ENCODE results near the gene SIPA1L2.

The SIPA1L2 gene

DNA sequence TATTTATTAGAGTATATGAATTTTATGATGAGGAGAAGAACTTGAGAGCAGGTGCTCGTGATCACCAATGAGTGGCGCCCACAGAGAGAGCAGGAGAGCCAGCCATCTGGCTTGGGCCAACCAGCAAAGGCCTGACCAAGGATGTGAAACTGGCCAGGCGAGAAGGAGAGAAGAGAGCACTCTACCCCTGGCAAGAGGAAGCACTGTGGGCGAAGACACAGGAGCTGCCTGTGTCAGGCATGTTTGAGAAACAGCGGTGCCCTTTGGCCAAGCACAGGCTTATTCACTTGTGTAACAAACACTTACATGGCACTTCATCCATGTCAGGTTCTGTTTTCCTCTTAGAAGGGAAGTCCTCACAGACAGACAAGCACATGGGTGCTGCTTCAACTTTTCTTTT is 4.2 kb upstream of the SIPA1L2 start:
- no peak overlapping the region for H3K4me3 ChIP-seq
- H3K27me3 ChIP-seq (ENCODE audit: low read depth): no peaks in the 10 kb centered on the region
- no peak for DNase-seq (ENCODE audit: low spot score in 2 of 2)
- H3K36me3 ChIP-seq (replicated peaks): no peaks in the 10 kb centered on the region
- in situ Hi-C loops (cut with MboI; ENCODE audit: low sequenced_read_pairs): loop anchor here (10.0 kb wide), 1 partner anchor 611 kb away; no protein-coding TSS in a partner anchor
- no peaks in the 10 kb centered on the region for H3K4me1 ChIP-seq
- no peaks in the 10 kb centered on the region for H3K9me3 ChIP-seq

DNA sequence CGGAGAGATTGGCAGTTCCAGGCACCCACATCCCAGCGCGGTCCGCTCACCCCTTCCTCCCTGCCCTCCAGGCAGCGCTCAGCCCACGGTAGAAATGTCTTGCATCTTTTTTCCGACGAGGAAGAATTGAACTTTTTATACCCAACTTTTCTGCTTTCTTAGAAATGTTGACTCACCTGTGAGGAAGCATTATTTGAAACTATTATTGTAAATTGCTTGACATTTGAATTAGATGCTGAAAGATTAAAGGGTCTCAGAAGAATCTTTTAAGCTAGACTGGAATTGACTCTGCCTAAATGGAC is 912 bp upstream of the SIPA1L2 start:
- Histone ChIP-seq H3K9me3 (no peaks in the 10 kb centered on the region), H3K4me1 (peaks cover 16% of the 10 kb centered on the region), H3K36me3 (replicated peaks) (no peaks in the 10 kb centered on the region), H3K27me3 (ENCODE audit: low read depth) (no peaks in the 10 kb centered on the region), H3K4me3 (peak overlapping the region; percentile 57)
- in situ Hi-C loops (cut with MboI; ENCODE audit: low sequenced_read_pairs): loop anchor here (10.0 kb wide), 1 partner anchor 614 kb away; no protein-coding TSS in a partner anchor
- no peak for DNase-seq (ENCODE audit: low spot score in 2 of 2)

DNA sequence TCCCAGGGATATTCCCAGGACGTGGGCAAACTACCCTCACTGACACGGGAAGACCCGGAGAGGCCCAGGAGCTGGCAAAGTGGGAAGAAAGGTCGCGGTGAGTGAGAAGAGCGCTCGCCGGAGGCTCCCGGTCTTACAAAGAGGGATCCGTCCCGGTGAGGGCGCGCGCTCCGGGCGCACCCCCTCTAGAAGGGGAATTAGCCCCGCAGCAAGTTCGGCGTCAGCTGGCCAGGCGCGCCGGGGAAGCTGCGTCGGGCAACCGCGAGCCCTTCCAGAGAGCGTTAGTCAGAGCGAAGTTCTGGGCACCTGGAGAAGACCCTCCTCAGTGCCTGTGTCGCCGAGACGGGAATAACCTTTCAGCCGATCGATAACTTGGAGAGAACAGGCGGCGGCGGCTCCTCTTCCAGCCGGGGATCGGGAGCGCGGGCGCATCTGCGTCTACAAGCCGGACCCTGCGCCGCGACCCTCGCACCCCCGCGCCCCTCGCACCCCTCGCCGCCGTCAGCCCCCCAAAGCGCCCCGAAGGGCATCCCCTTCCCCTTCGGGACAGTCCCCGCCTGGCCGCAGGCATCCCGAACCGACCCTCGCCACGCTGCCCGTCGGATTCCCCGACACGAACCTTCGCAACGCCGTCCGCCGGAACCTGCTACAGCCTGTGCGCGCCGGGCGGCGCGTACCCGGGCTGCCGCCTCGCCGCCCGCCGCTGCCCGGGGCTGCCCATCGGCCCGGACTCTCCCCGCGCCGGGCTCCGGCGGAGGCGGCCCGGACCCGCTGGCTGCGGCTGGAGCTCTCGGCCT is 485 bp downstream of the SIPA1L2 start:
- in situ Hi-C loops (cut with MboI; ENCODE audit: low sequenced_read_pairs): loop anchor here (10.0 kb wide), 2 partner anchors 315 to 615 kb away; no protein-coding TSS in a partner anchor
- no peaks in the 10 kb centered on the region for H3K36me3 ChIP-seq (replicated peaks)
- no peaks in the 10 kb centered on the region for H3K9me3 ChIP-seq
- no peaks in the 10 kb centered on the region for H3K27me3 ChIP-seq (ENCODE audit: low read depth)
- peaks cover 16% of the 10 kb centered on the region for H3K4me1 ChIP-seq
- DNase-seq (ENCODE audit: low spot score in 2 of 2): peak in 1 of 2 experiments; percentile 46
- peak overlapping the region; percentile 59 for H3K4me3 ChIP-seq

DNA sequence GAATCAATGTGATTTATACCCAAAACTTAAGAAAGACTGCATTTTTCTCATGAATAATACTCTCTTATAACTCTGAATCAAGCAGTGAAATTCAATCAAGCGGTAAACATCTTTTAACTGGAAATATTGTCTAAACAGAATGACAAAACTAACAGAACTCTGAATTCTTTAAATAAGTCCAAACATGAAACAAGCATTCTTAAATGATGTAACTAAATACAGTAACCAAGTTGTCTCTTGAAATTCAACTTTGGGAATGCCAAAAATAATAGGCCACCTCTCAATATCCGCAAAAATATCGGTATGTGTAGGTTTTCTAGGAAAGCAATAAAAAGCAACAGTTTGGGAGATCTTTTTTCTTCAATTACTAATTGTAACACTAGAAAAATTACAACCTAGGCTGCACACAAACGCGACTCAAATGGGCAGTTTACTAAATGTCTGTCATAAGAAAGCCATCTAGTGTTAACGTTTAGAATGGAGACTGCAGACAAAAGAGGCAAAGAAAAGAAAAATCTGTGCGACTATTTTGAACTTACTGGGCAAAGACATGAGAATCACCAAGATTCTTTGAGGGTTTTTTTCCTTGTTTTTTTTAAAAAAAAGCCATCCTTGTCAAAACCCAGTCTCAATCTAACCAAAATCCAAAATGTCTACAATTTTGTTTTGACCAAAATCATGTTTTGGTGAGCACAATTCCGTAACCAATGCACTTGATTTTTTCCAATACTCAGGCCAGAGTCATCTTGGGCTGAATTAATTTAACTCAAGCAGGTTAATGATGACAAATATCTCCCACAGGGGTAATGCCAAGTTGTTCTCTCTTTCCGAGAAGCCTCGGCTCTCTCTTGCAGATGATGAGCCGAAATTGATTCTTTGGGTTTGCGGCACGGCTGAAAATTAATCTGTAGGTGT is 1.3 kb downstream of the SIPA1L2 start:
- Histone ChIP-seq H3K4me1 (peaks cover 16% of the 10 kb centered on the region), H3K36me3 (replicated peaks) (no peaks in the 10 kb centered on the region), H3K4me3 (peak overlapping the region; percentile 59), H3K27me3 (ENCODE audit: low read depth) (no peaks in the 10 kb centered on the region), H3K9me3 (no peaks in the 10 kb centered on the region)
- in situ Hi-C loops (cut with MboI; ENCODE audit: low sequenced_read_pairs): loop anchor here (10.0 kb wide), 1 partner anchor 314 kb away; no protein-coding TSS in a partner anchor
- DNase-seq (ENCODE audit: low spot score in 2 of 2): peak in 1 of 2 experiments; percentile 72

DNA sequence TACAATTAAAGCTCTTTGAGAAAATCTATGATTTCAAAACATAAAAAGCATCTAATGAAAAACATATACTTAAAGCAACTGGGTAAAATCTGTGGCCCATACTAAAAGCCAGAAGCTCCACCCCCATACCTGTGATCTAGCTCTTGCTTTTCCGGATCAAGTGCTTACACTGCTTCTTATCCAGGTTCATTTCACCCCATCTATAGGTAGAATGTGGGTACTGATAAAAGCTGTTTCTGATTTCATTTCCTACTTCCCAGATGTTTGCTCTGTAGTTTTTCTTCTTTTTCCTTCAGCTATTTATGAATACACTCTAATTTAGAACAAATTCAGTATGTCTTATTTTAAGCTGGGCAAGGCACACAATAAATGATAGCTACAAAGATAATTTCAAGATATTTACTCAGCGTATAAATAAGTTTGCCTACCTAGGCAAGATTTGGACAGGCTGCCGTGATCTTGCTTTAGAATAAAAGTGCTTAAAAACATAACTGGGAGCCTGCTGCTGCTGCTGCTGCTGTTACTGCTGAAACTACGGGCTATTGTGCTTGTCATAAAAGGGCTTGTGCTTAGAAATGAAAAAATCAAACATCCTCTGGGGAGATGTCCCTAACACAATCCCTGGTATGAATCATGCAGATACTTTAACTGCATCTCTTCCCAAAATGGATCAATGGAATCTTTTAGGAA is 2.1 kb downstream of the SIPA1L2 start:
- peak in 1 of 2 experiments; percentile 51 for DNase-seq (ENCODE audit: low spot score in 2 of 2)
- no peaks in the 10 kb centered on the region for H3K27me3 ChIP-seq (ENCODE audit: low read depth)
- H3K4me1 ChIP-seq: peaks cover 18% of the 10 kb centered on the region
- in situ Hi-C loops (cut with MboI; ENCODE audit: low sequenced_read_pairs): loop anchor here (10.0 kb wide), 1 partner anchor 313 kb away; no protein-coding TSS in a partner anchor
- peak overlapping the region; percentile 59; the same call in 1 of the 2 replicates for H3K4me3 ChIP-seq
- no peaks in the 10 kb centered on the region for H3K36me3 ChIP-seq (replicated peaks)
- no peaks in the 10 kb centered on the region for H3K9me3 ChIP-seq

DNA sequence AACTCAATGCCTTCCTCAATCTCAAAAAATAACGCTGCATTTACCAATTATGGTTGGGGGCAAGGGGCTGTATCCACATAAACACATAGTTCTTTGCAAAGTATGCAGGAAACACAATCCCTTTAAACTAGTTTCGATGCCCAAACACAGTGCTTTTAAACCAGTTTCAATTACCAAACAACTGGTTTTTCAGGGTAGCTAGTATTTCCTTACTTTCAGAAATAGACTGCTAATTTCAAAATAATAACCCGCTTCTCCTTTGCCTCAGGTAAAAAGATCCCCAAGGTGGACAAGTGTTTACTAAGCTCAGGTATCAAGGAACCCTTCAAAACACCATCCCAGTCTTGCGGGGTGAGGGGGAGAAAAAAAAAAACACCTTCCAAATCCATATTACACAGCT is 2.8 kb downstream of the SIPA1L2 start:
- in situ Hi-C loops (cut with MboI; ENCODE audit: low sequenced_read_pairs): loop anchor here (10.0 kb wide), 1 partner anchor 312 kb away; no protein-coding TSS in a partner anchor
- no peak for DNase-seq (ENCODE audit: low spot score in 2 of 2)
- Histone ChIP-seq H3K27me3 (ENCODE audit: low read depth) (no peaks in the 10 kb centered on the region), H3K36me3 (replicated peaks) (no peaks in the 10 kb centered on the region), H3K9me3 (no peaks in the 10 kb centered on the region), H3K4me1 (peaks cover 22% of the 10 kb centered on the region), H3K4me3 (no peak overlapping the region)

DNA sequence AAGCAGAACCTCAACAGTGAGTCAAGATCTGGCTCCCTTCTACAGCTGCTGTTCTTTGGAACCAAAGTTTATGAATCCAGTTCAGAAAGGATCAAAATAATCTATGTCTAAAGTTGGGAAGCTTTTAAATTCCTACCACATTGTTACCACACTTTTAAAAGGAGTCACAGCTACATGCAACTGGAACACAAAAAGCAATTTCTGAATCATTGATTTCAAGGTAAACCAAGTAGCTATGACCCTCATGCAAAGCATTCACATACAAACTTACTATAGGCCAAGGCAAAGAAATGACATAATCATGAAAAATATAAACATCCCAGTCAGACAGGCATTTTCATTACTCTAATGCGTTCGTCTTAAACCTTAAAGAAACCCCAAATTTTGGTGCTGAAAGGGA is 3.5 kb downstream of the SIPA1L2 start:
- Histone ChIP-seq H3K4me3 (no peak overlapping the region), H3K36me3 (replicated peaks) (no peaks in the 10 kb centered on the region), H3K9me3 (no peaks in the 10 kb centered on the region), H3K27me3 (ENCODE audit: low read depth) (no peaks in the 10 kb centered on the region), H3K4me1 (peaks cover 26% of the 10 kb centered on the region)
- in situ Hi-C loops (cut with MboI; ENCODE audit: low sequenced_read_pairs): loop anchor here (10.0 kb wide), 1 partner anchor 312 kb away; no protein-coding TSS in a partner anchor
- no peak for DNase-seq (ENCODE audit: low spot score in 2 of 2)

DNA sequence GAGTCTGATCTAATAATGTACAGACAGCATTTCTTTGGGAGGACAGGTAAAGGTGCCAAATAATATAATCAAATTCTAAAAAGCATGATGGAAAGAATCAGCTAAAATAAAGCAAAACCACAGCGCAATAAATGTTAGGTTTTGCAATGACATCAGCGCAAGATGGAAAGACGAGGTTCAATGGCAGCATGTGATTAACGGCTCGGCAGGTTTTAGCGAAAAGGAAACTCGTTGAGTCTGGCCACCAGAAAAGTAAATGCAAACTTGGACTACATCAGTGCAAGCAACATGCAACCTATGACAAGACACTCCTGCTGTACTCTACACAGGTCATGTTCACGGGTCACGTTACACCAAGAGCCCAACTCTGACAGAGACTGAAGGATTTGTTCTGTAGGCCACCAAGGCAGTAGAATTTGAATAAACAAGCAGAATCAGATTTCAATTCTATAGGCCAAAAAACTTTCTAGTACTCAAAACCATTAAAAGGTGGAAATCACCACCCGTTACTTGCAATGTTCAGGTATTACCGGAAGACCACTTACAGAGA is 4.5 kb downstream of the SIPA1L2 start:
- in situ Hi-C loops (cut with MboI; ENCODE audit: low sequenced_read_pairs): loop anchor here (10.0 kb wide), 1 partner anchor 311 kb away; no protein-coding TSS in a partner anchor

DNA sequence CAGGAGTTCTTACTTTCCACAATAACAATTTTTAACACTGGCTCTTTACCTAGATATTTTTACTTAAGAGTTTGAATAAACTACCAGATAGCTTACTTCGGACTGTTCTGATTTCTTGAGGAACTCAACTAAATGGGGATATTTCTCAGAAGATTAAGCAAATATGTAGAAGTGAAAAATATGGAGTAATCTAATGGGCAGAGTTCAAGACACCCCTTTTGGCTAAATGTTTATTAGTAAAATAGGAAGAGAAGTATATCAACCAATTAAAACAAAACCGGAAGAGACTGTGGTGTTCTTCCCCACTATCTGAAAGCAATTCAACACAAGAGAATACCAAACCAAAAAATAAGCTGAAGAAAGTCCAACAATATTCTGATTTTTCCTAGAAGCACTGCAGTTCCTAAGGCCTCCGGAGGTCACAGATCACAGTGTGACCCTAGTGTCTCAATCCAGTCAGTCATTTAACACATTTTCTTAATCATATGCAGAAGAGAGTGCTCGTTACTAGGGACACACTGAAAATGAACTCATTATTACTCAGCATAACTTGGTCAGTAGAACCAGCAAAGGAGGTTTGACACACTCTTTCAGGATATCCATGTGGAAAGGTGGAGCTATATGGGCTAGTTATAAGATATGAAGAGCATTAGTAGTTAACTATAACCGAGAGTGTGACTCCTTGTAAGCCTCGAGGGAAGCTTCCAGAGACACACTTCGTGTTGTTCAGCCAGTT is 5.2 kb downstream of the SIPA1L2 start:
- H3K4me1 ChIP-seq: peaks cover 44% of the 10 kb centered on the region
- in situ Hi-C loops (cut with MboI; ENCODE audit: low sequenced_read_pairs): loop anchor here (10.0 kb wide), 1 partner anchor 310 kb away; no protein-coding TSS in a partner anchor
- no peak overlapping the region for H3K4me3 ChIP-seq
- H3K27me3 ChIP-seq (ENCODE audit: low read depth): no peaks in the 10 kb centered on the region
- DNase-seq (ENCODE audit: low spot score in 2 of 2): no peak
- no peaks in the 10 kb centered on the region for H3K9me3 ChIP-seq
- H3K36me3 ChIP-seq (replicated peaks): no peaks in the 10 kb centered on the region

More for the DNA sequence above, 4.5 kb downstream of the SIPA1L2 start:
- Histone ChIP-seq H3K27me3 (ENCODE audit: low read depth) (no peaks in the 10 kb centered on the region), H3K4me3 (no peak overlapping the region), H3K9me3 (no peaks in the 10 kb centered on the region), H3K4me1 (peaks cover 37% of the 10 kb centered on the region), H3K36me3 (replicated peaks) (no peaks in the 10 kb centered on the region)
- no peak for DNase-seq (ENCODE audit: low spot score in 2 of 2)

DNA sequence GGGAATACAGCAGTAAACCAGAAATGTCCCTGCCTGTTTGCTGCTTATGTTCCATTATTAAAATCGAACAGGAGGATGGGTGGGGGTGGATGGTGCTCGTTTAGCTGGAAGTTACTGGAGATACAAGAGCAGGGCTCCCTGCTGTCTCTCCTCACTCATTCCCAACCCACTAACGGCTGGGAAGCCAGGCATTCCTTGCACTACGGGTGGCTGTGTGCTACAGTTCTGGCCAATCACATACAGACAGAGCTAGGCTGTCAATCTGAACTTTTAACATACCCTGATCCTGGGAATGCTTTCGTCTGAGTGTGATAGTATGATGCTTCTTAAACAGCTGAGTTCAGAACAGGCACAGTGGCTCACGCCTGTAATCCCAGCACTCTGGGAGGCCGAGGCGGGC is 7.0 kb downstream of the SIPA1L2 start:
- H3K36me3 ChIP-seq (replicated peaks): no peaks in the 10 kb centered on the region
- no peaks in the 10 kb centered on the region for H3K27me3 ChIP-seq (ENCODE audit: low read depth)
- H3K4me3 ChIP-seq: no peak overlapping the region
- H3K9me3 ChIP-seq: no peaks in the 10 kb centered on the region
- H3K4me1 ChIP-seq: peaks cover 42% of the 10 kb centered on the region
- in situ Hi-C loops (cut with MboI; ENCODE audit: low sequenced_read_pairs): loop anchor here (10.0 kb wide), 1 partner anchor 308 kb away; no protein-coding TSS in a partner anchor
- DNase-seq (ENCODE audit: low spot score in 2 of 2): no peak

DNA sequence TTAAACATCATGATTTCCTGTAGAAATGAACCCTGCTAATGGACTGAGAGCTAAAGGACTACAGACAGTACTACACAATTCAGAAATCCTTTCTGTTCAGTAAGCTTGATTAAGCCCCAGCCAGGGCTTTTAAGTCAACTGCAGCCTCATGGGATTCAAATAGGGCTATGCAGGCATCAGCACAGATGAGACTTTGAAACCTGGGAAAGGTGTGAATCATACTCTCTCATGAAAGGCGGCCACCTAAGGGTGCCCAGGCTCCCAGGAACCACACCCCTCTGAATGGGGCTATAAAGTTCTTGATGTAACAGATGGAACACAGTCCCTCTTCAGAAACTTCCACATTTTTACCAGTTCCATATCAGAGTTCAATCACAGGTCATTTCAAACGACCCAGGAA is 7.6 kb downstream of the SIPA1L2 start:
- Histone ChIP-seq H3K9me3 (no peaks in the 10 kb centered on the region), H3K4me3 (no peak overlapping the region), H3K27me3 (ENCODE audit: low read depth) (no peaks in the 10 kb centered on the region), H3K36me3 (replicated peaks) (no peaks in the 10 kb centered on the region), H3K4me1 (peaks cover 40% of the 10 kb centered on the region)
- in situ Hi-C loops (cut with MboI; ENCODE audit: low sequenced_read_pairs): loop anchor here (10.0 kb wide), 1 partner anchor 308 kb away; no protein-coding TSS in a partner anchor
- DNase-seq (ENCODE audit: low spot score in 2 of 2): no peak

DNA sequence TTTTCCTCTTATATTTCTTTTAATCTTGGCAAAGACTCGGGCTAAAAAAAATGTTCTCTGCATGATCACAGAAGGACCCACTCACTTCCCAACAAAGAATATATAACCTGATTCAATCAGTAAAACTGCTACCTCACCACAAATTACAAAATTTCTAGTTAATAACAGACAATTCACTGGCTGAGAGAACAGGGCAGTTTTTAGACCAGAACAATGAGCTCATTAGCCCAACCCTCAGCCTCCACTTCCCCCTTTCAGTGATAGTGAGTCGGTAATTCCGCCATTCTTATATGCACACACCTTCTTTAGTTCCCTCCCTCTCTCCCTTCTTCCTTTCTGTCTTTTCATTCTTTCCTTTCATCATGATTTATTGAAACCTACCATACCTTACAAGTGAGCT is 8.9 kb downstream of the SIPA1L2 start:
- no peak for DNase-seq (ENCODE audit: low spot score in 2 of 2)
- H3K4me1 ChIP-seq: peaks cover 45% of the 10 kb centered on the region
- H3K9me3 ChIP-seq: no peaks in the 10 kb centered on the region
- H3K36me3 ChIP-seq (replicated peaks): no peaks in the 10 kb centered on the region
- no peaks in the 10 kb centered on the region for H3K27me3 ChIP-seq (ENCODE audit: low read depth)
- H3K4me3 ChIP-seq: no peak overlapping the region
- in situ Hi-C loops (cut with MboI; ENCODE audit: low sequenced_read_pairs): loop anchor here (10.0 kb wide), 1 partner anchor 306 kb away; no protein-coding TSS in a partner anchor
